ENCODE data around the gene HTATSF1.

HTATSF1 gene

GRCh38 chrX:136496186-136496763 is 1.1 kb upstream of the HTATSF1 start:
- DNase-seq (ENCODE audit: extremely low read depth in 1 of 2, low read depth in 1 of 2) = no peak

GRCh38 chrX:136496764-136497555 is 432 bp upstream of the HTATSF1 start:
- peak; percentile 66 to 71 for DNase-seq (ENCODE audit: extremely low read depth in 1 of 2, low read depth in 1 of 2)

GRCh38 chrX:136519069-136519468 is 21.7 kb downstream of the HTATSF1 start:
- DNase-seq (ENCODE audit: extremely low read depth in 1 of 2, low read depth in 1 of 2) = no peak

GRCh38 chrX:136523770-136524169 is 26.4 kb downstream of the HTATSF1 start:
- DNase-seq (ENCODE audit: extremely low read depth in 1 of 2, low read depth in 1 of 2) = no peak

GRCh38 chrX:136525738-136526606 is 28.6 kb downstream of the HTATSF1 start:
- DNase-seq (ENCODE audit: extremely low read depth in 1 of 2, low read depth in 1 of 2) = no peak

GRCh38 chrX:136528645-136529315 is 31.4 kb downstream of the HTATSF1 start:
- DNase-seq (ENCODE audit: extremely low read depth in 1 of 2, low read depth in 1 of 2) = no peak

GRCh38 chrX:136529795-136530194 is 32.4 kb downstream of the HTATSF1 start:
- DNase-seq (ENCODE audit: extremely low read depth in 1 of 2, low read depth in 1 of 2) = no peak

GRCh38 chrX:136531951-136532350 is 34.6 kb downstream of the HTATSF1 start, which contains the start of gene VGLL1:
Gene VGLL1, plus strand, starts transcription at chrX:136532215. Its CDS starts 3,806 bp downstream, at chrX:136536021.
- DNase-seq (ENCODE audit: extremely low read depth in 1 of 2, low read depth in 1 of 2) = no peak

- DNase-seq (ENCODE audit: extremely low read depth in 1 of 2, low read depth in 1 of 2) = no peak
These were observed 36.7 kb downstream of the HTATSF1 start for GRCh38 chrX:136534131-136534530.

- no peak for DNase-seq (ENCODE audit: extremely low read depth in 1 of 2, low read depth in 1 of 2)
These were observed 41.4 kb downstream of the HTATSF1 start for GRCh38 chrX:136538811-136539210.

GRCh38 chrX:136540226-136540625 is 42.8 kb downstream of the HTATSF1 start:
- no peak for DNase-seq (ENCODE audit: extremely low read depth in 1 of 2, low read depth in 1 of 2)

GRCh38 chrX:136541294-136541693 is 43.9 kb downstream of the HTATSF1 start:
- no peak for DNase-seq (ENCODE audit: extremely low read depth in 1 of 2, low read depth in 1 of 2)

- DNase-seq (ENCODE audit: extremely low read depth in 1 of 2, low read depth in 1 of 2) = no peak
These were observed 44.9 kb downstream of the HTATSF1 start for GRCh38 chrX:136542281-136542680.

- DNase-seq (ENCODE audit: extremely low read depth in 1 of 2, low read depth in 1 of 2) = no peak
These were observed 49.0 kb downstream of the HTATSF1 start for GRCh38 chrX:136546371-136546781.

GRCh38 chrX:136549226-136549625 is 51.8 kb downstream of the HTATSF1 start:
- no peak for DNase-seq (ENCODE audit: extremely low read depth in 1 of 2, low read depth in 1 of 2)

- no peak for DNase-seq (ENCODE audit: extremely low read depth in 1 of 2, low read depth in 1 of 2)
These were observed 54.0 kb downstream of the HTATSF1 start for GRCh38 chrX:136551410-136551809.

- DNase-seq (ENCODE audit: extremely low read depth in 1 of 2, low read depth in 1 of 2) = no peak
These were observed 58.3 kb downstream of the HTATSF1 start for GRCh38 chrX:136555694-136556093.
